ENCODE results near the gene SMAD3. TPM values are rescaled to one million over a fixed set of nuclear protein-coding genes. Genes with fewer than 3 reads are reported as not detected.

The SMAD3 gene
- total RNA-seq, 1 donor from 2014 or later, result 25.7 TPM

GRCh38 chr15:67168694-67169093, 103.3 kb downstream of the SMAD3 start:
- no peak for TF ChIP-seq CTCF (IDR thresholded peaks at IDR 0.05)
- H3K27me3 ChIP-seq (ENCODE audit: low read depth), result no peaks in the 10 kb centered on the region
- ATAC-seq (no peak), DNase-seq (no peak)
- no peaks in the 10 kb centered on the region for H3K9me3 ChIP-seq
- peaks cover 29% of the 10 kb centered on the region for H3K4me1 ChIP-seq
- H3K27ac ChIP-seq, result no peak overlapping the region
- no peak overlapping the region for H3K4me3 ChIP-seq
- peaks cover 65% of the 10 kb centered on the region for H3K36me3 ChIP-seq
- intact Hi-C loops (cut with DNase I), result no loop called here

- Histone ChIP-seq H3K9me3 (no peaks in the 10 kb centered on the region), H3K4me1 (peaks cover 21% of the 10 kb centered on the region), H3K4me3 (no peak overlapping the region), H3K36me3 (peaks cover 59% of the 10 kb centered on the region), H3K27ac (no peak overlapping the region), H3K27me3 (ENCODE audit: low read depth) (no peaks in the 10 kb centered on the region)
- no peak for TF ChIP-seq CTCF (IDR thresholded peaks at IDR 0.05)
- DNase-seq, result no peak
- intact Hi-C loops (cut with DNase I), result no loop called here
- no peak for ATAC-seq
Measured at GRCh38 chr15:67170143-67170925, 104.9 kb downstream of the SMAD3 start.

DNA sequence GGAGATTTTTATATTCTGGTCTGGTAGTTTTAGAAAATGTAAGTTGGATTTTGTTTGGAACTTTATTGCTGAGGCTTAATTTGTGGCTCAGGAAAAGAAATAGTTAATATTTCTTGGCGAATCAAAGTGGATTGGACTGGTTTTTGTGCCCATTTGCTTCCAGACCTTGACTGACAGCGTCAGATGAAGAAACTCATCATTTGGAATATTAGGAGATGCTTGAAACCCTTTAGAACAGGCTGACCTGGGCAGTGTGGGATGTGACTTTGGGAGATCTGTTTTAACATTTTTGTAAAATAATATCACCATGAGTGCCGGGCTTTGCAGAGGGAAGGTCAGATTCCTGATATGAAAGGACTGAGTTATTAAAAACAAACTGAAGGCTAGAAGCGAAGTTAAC, 106.1 kb downstream of the SMAD3 start:
- Histone ChIP-seq H3K27me3 (ENCODE audit: low read depth) (no peaks in the 10 kb centered on the region), H3K36me3 (peaks cover 47% of the 10 kb centered on the region), H3K9me3 (no peaks in the 10 kb centered on the region), H3K4me1 (peaks cover 32% of the 10 kb centered on the region), H3K27ac (no peak overlapping the region), H3K4me3 (no peak overlapping the region)
- intact Hi-C loops (cut with DNase I), result no loop called here
- ATAC-seq, result no peak
- TF ChIP-seq CTCF (IDR thresholded peaks at IDR 0.05), result no peak
- no peak for DNase-seq

DNA sequence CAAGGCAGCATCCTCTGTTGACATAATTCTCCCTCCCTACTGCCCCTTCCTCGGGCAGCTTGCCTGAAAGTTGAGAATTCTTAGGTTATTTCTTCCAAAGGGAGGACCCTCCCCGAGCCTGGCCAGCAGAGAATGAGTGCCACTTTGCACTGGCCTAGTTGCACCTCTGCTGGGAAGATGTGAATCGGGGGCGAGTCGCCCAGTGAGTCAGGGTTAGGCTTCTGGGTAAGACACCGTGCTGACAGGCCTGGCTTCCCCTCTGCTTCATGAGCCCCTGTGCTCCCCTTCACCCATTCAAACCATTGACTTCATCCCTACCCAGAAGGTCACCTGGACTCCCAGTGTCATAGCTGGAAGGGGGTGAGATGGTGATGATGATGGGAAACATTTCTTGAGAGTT, 106.8 kb downstream of the SMAD3 start:
- no peak overlapping the region for H3K4me3 ChIP-seq
- H3K27me3 ChIP-seq (ENCODE audit: low read depth), result no peaks in the 10 kb centered on the region
- H3K9me3 ChIP-seq, result no peaks in the 10 kb centered on the region
- no peak overlapping the region for H3K27ac ChIP-seq
- H3K36me3 ChIP-seq, result peaks cover 40% of the 10 kb centered on the region
- H3K4me1 ChIP-seq, result peaks cover 36% of the 10 kb centered on the region
- no peak for DNase-seq
- no peak for ATAC-seq
- intact Hi-C loops (cut with DNase I), result no loop called here
- no peak for TF ChIP-seq CTCF (IDR thresholded peaks at IDR 0.05)

- H3K4me1 ChIP-seq, result peaks cover 34% of the 10 kb centered on the region
- no peak for TF ChIP-seq CTCF (IDR thresholded peaks at IDR 0.05)
- intact Hi-C loops (cut with DNase I), result no loop called here
- DNase-seq (no peak), ATAC-seq (no peak)
- H3K9me3 ChIP-seq, result no peaks in the 10 kb centered on the region
- H3K4me3 ChIP-seq, result no peak overlapping the region
- no peak overlapping the region for H3K27ac ChIP-seq
- no peaks in the 10 kb centered on the region for H3K27me3 ChIP-seq (ENCODE audit: low read depth)
- H3K36me3 ChIP-seq, result peaks cover 38% of the 10 kb centered on the region
Measured at GRCh38 chr15:67173005-67173404, 107.6 kb downstream of the SMAD3 start.

Data from lower lobe of right lung (tissue), 2 donors.